ENCODE results near the gene SH3PXD2B.

- TF ChIP-seq NRF1 (conservative IDR thresholded peaks at IDR 0.05; ENCODE audit: low read depth, low read length) (no peak), EP300 (IDR thresholded peaks at IDR 0.05; ENCODE audit: borderline replicate concordance in 1 of 2, control insufficient read depth in 1 of 2, low read depth in 2 of 2, low read length in 2 of 2) (no peak), CTCF (IDR thresholded peaks at IDR 0.05 in 2 of 3, conservative IDR thresholded peaks at IDR 0.05 in 1 of 3; ENCODE audit: control insufficient read depth in 2 of 3, extremely low read depth in 1 of 3, insufficient read depth in 1 of 3, low read depth in 3 of 3, low read length in 3 of 3) (no peak), JUNB (IDR thresholded peaks at IDR 0.05) (no peak), ZNF274 (IDR thresholded peaks at IDR 0.05; ENCODE audit: insufficient read depth, insufficient read length) (no peak), STAT3 (IDR thresholded peaks at IDR 0.05; ENCODE audit: low read depth, low read length) (no peak), IRF3 (IDR thresholded peaks at IDR 0.05) (no peak), USF2 (IDR thresholded peaks at IDR 0.05; ENCODE audit: borderline replicate concordance, low read depth, low read length) (no peak), MYC (IDR thresholded peaks at IDR 0.05; ENCODE audit: insufficient read depth, insufficient read length, insufficient replicate concordance, low read length, severe bottlenecking) (no peak), BCL11A (IDR thresholded peaks at IDR 0.05; ENCODE audit: low read depth, low read length) (no peak), TCF7 (IDR thresholded peaks at IDR 0.05; ENCODE audit: borderline replicate concordance) (no peak), ZZZ3 (IDR thresholded peaks at IDR 0.05; ENCODE audit: control insufficient read depth, insufficient read length, low read depth) (no peak)
- TF ChIP-seq, protein P1, sequence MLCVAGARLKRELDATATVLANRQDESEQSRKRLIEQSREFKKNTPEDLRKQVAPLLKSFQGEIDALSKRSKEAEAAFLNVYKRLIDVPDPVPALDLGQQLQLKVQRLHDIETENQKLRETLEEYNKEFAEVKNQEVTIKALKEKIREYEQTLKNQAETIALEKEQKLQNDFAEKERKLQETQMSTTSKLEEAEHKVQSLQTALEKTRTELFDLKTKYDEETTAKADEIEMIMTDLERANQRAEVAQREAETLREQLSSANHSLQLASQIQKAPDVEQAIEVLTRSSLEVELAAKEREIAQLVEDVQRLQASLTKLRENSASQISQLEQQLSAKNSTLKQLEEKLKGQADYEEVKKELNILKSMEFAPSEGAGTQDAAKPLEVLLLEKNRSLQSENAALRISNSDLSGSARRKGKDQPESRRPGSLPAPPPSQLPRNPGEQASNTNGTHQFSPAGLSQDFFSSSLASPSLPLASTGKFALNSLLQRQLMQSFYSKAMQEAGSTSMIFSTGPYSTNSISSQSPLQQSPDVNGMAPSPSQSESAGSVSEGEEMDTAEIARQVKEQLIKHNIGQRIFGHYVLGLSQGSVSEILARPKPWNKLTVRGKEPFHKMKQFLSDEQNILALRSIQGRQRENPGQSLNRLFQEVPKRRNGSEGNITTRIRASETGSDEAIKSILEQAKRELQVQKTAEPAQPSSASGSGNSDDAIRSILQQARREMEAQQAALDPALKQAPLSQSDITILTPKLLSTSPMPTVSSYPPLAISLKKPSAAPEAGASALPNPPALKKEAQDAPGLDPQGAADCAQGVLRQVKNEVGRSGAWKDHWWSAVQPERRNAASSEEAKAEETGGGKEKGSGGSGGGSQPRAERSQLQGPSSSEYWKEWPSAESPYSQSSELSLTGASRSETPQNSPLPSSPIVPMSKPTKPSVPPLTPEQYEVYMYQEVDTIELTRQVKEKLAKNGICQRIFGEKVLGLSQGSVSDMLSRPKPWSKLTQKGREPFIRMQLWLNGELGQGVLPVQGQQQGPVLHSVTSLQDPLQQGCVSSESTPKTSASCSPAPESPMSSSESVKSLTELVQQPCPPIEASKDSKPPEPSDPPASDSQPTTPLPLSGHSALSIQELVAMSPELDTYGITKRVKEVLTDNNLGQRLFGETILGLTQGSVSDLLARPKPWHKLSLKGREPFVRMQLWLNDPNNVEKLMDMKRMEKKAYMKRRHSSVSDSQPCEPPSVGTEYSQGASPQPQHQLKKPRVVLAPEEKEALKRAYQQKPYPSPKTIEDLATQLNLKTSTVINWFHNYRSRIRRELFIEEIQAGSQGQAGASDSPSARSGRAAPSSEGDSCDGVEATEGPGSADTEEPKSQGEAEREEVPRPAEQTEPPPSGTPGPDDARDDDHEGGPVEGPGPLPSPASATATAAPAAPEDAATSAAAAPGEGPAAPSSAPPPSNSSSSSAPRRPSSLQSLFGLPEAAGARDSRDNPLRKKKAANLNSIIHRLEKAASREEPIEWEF (IDR thresholded peaks at IDR 0.05; ENCODE audit: insufficient replicate concordance, low read depth, low read length), result no peak
- TF ChIP-seq, protein P2, sequence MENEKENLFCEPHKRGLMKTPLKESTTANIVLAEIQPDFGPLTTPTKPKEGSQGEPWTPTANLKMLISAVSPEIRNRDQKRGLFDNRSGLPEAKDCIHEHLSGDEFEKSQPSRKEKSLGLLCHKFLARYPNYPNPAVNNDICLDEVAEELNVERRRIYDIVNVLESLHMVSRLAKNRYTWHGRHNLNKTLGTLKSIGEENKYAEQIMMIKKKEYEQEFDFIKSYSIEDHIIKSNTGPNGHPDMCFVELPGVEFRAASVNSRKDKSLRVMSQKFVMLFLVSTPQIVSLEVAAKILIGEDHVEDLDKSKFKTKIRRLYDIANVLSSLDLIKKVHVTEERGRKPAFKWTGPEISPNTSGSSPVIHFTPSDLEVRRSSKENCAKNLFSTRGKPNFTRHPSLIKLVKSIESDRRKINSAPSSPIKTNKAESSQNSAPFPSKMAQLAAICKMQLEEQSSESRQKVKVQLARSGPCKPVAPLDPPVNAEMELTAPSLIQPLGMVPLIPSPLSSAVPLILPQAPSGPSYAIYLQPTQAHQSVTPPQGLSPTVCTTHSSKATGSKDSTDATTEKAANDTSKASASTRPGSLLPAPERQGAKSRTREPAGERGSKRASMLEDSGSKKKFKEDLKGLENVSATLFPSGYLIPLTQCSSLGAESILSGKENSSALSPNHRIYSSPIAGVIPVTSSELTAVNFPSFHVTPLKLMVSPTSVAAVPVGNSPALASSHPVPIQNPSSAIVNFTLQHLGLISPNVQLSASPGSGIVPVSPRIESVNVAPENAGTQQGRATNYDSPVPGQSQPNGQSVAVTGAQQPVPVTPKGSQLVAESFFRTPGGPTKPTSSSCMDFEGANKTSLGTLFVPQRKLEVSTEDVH (IDR thresholded peaks at IDR 0.05; ENCODE audit: low read depth, partially characterized antibody), result no peak
Measured at GRCh38 chr5:172429201-172429940, 25.0 kb downstream of the SH3PXD2B start.

Measured in GM12878 (cell line).